ENCODE results near the gene ZNF438. TPM values are rescaled to one million over a fixed set of nuclear protein-coding genes. Genes with fewer than 3 reads are reported as not detected.

ZNF438 gene
- total RNA-seq, 1 donor from 2014 or later = 7.6 TPM

- no peak for DNase-seq
These were observed 189.5 kb downstream of the ZNF438 start for GRCh38 chr10:30842185-30842584.

GRCh38 chr10:30840395-30841050 is 191.1 kb downstream of the ZNF438 start:
- peak; percentile 92 for DNase-seq

GRCh38 chr10:30839652-30840051 is 192.0 kb downstream of the ZNF438 start:
- DNase-seq = no peak

GRCh38 chr10:30836406-30836805 is 195.3 kb downstream of the ZNF438 start:
- DNase-seq = no peak

GRCh38 chr10:30835146-30835545 is 196.5 kb downstream of the ZNF438 start:
- no peak for DNase-seq

GRCh38 chr10:30834651-30835050 is 197.0 kb downstream of the ZNF438 start:
- no peak for DNase-seq

GRCh38 chr10:30834153-30834552 is 197.5 kb downstream of the ZNF438 start:
- DNase-seq = no peak

GRCh38 chr10:30833628-30833970 is 198.1 kb downstream of the ZNF438 start:
- no peak for DNase-seq

GRCh38 chr10:30832749-30833627 is 198.7 kb downstream of the ZNF438 start:
- DNase-seq = no peak

- DNase-seq = no peak
These were observed 199.5 kb downstream of the ZNF438 start for GRCh38 chr10:30832001-30832748.

- DNase-seq = peak; percentile 34
These were observed 200.2 kb downstream of the ZNF438 start for GRCh38 chr10:30831426-30831825.

GRCh38 chr10:30830315-30831230 is 201.1 kb downstream of the ZNF438 start:
- no peak for DNase-seq

GRCh38 chr10:30829901-30830300 is 201.8 kb downstream of the ZNF438 start:
- DNase-seq = no peak

- DNase-seq = no peak
These were observed 203.0 kb downstream of the ZNF438 start for GRCh38 chr10:30828680-30829079.

GRCh38 chr10:30828164-30828563 is 203.5 kb downstream of the ZNF438 start:
- peak; percentile 56 for DNase-seq

- peak; percentile 88 for DNase-seq
These were observed 204.0 kb downstream of the ZNF438 start for GRCh38 chr10:30827531-30828120.

- no peak for DNase-seq
These were observed 205.0 kb downstream of the ZNF438 start for GRCh38 chr10:30826679-30827078.

- no peak for DNase-seq
These were observed 206.2 kb downstream of the ZNF438 start for GRCh38 chr10:30825495-30825894.

- DNase-seq = no peak
These were observed 206.6 kb downstream of the ZNF438 start for GRCh38 chr10:30825022-30825421.

GRCh38 chr10:30823651-30824050 is 208.0 kb downstream of the ZNF438 start:
- no peak for DNase-seq

- DNase-seq = no peak
These were observed 208.8 kb downstream of the ZNF438 start for GRCh38 chr10:30822693-30823465.
